Activated CD4-positive, alpha-beta T cell treated with anti-CD3 and anti-CD28 coated beads for 36 hours (primary cell): ENCODE results near the gene CDHR4. TPM values are rescaled to one million over a fixed set of nuclear protein-coding genes. Genes with fewer than 3 reads are reported as not detected.
"Not testable (repeated sequence)": the region's sequence is repeated elsewhere in the genome, so short reads cannot be mapped to it uniquely, and the experiment has no call there.

ENCODE experiments used
- ATAC-seq: fragments of 200-7000 bp; cut with Tn5 transposase; one replicate; pipeline ENCODE4 v1.10.0; 2021; ENCODE audit warnings: mild to moderate bottlenecking, moderate library complexity
- CTCF ChIA-PET: fragments of 350-600 bp; sonication (Branson Sonifier 250); formaldehyde crosslinking; loops from one replicate; lab custom pipeline; 2021; ENCODE audit warnings: antibody characterized with exemption; lab: Charles Lee
- POLR2A ChIA-PET: fragments of 350-600 bp; sonication (Branson Sonifier 250); formaldehyde crosslinking; loops from one replicate; lab custom pipeline; 2021; ENCODE audit warnings: antibody characterized with exemption, inconsistent platforms; lab: Charles Lee
- DNase-seq: peaks from one replicate; pipeline ENCODE4 v3.0.0-alpha.2; 2020
- H3K27ac Mint-ChIP-seq: one replicate; pipeline ENCODE4 v1.8.0; 2021; ENCODE audit warnings: mixed read lengths
- H3K27me3 Mint-ChIP-seq: one replicate; pipeline ENCODE4 v1.8.0; 2021; ENCODE audit warnings: mixed read lengths
- H3K36me3 Mint-ChIP-seq: one replicate; pipeline ENCODE4 v1.8.0; 2021; ENCODE audit warnings: low read depth, mixed read lengths
- H3K4me1 Mint-ChIP-seq: one replicate; pipeline ENCODE4 v1.8.0; 2021; ENCODE audit warnings: mixed read lengths
- H3K4me3 Mint-ChIP-seq: one replicate; pipeline ENCODE4 v1.8.0; 2021; ENCODE audit warnings: mild to moderate bottlenecking, moderate library complexity, mixed read lengths
- H3K9me3 Mint-ChIP-seq: one replicate; pipeline ENCODE4 v1.8.0; 2021; ENCODE audit warnings: low read depth, mixed read lengths
- intact Hi-C, 2 experiments: fragments of 100-400 bp; cut with DNase I in 1 of 2; cut with micrococcal nuclease in 1 of 2; formaldehyde crosslinking; loops; one replicate each; pipeline versions ENCODE4 v1.14.2 to v1.15.1; 2022 to 2024; cut with DNase I, micrococcal nuclease
- microRNA-seq: library from miRNA; unstranded; fragments of <30 nt; microRNA quantifications from one replicate; pipeline ENCODE4 v1.2.0, GENCODE V29; 2021; ENCODE audit warnings: borderline replicate concordance
- total RNA-seq, 2 experiments: library from RNA; stranded (reverse); gene quantifications; one replicate each; pipeline ENCODE4 v1.2.3, GENCODE V29; 2021

Gene CDHR4
- total RNA-seq, 2 experiments from 2014 or later = 0.32 TPM; not detected in 1

- ChIA-PET POLR2A (no interaction called here), CTCF (no interaction called here)
- Mint-ChIP-seq H3K4me1 (peaks cover 28% of the 10 kb centered on the region), H3K27ac (no peak overlapping the region), H3K27me3 (no peaks in the 10 kb centered on the region), H3K9me3 (no peaks in the 10 kb centered on the region), H3K4me3 (no peak overlapping the region), H3K36me3 (peaks cover 5% of the 10 kb centered on the region)
- intact Hi-C loops = no loop called here
- no peak for DNase-seq
- no peak for ATAC-seq
Observed at GRCh38 chr3:49756036-49756435, 43.6 kb downstream of the CDHR4 start.

GRCh38 chr3:49754536-49754935, 45.1 kb downstream of the CDHR4 start:
- Mint-ChIP-seq H3K4me3 (no peak overlapping the region), H3K4me1 (peaks cover 28% of the 10 kb centered on the region), H3K9me3 (no peaks in the 10 kb centered on the region), H3K27me3 (no peaks in the 10 kb centered on the region), H3K36me3 (peaks cover 5% of the 10 kb centered on the region), H3K27ac (no peak overlapping the region)
- intact Hi-C loops = no loop called here
- ATAC-seq = no peak
- ChIA-PET CTCF (interaction anchor here (0.8 kb wide), 1 partner anchor 17 kb away, joined by 4 read pairs; no protein-coding TSS in a partner anchor), POLR2A (no interaction called here)
- no peak for DNase-seq

- Mint-ChIP-seq H3K4me3 (no peak overlapping the region), H3K36me3 (peaks cover 11% of the 10 kb centered on the region), H3K9me3 (no peaks in the 10 kb centered on the region), H3K27ac (no peak overlapping the region), H3K27me3 (no peaks in the 10 kb centered on the region), H3K4me1 (peaks cover 17% of the 10 kb centered on the region)
- POLR2A ChIA-PET = no interaction called here
- DNase-seq (no peak), ATAC-seq (no peak)
- CTCF ChIA-PET = no interaction called here
- intact Hi-C loops = no loop called here
Observed at GRCh38 chr3:49751501-49751900, 48.2 kb downstream of the CDHR4 start.

- ChIA-PET CTCF (no interaction called here), POLR2A (no interaction called here)
- Mint-ChIP-seq H3K4me3 (no peak overlapping the region), H3K9me3 (no peaks in the 10 kb centered on the region), H3K27ac (no peak overlapping the region), H3K36me3 (peaks cover 12% of the 10 kb centered on the region), H3K4me1 (peaks cover 11% of the 10 kb centered on the region), H3K27me3 (no peaks in the 10 kb centered on the region)
- ATAC-seq (no peak), DNase-seq (no peak)
- intact Hi-C loops = no loop called here
Observed at GRCh38 chr3:49750056-49750455, 49.6 kb downstream of the CDHR4 start.

GRCh38 chr3:49748874-49749273, 50.8 kb downstream of the CDHR4 start:
- H3K36me3 Mint-ChIP-seq = peaks cover 12% of the 10 kb centered on the region
- ATAC-seq, H3K9me3 Mint-ChIP-seq, H3K4me1 Mint-ChIP-seq, intact Hi-C loops, H3K27me3 Mint-ChIP-seq, H3K4me3 Mint-ChIP-seq, DNase-seq, H3K27ac Mint-ChIP-seq: not testable (repeated sequence)
- POLR2A ChIA-PET = interaction anchor here (0.6 kb wide), 1 partner anchor 120 kb away, joined by 8 read pairs; no protein-coding TSS in a partner anchor
- CTCF ChIA-PET = interaction anchor here (0.6 to 1.2 kb wide), 5 partner anchors 12 to 257 kb away, joined by 3 read pairs; no protein-coding TSS in a partner anchor

GRCh38 chr3:49747792-49748480, 51.7 kb downstream of the CDHR4 start:
- H3K9me3 Mint-ChIP-seq = no peaks in the 10 kb centered on the region
- CTCF ChIA-PET = interaction anchor here (0.6 to 0.8 kb wide), 3 partner anchors 91 to 257 kb away, joined by 3 read pairs; no protein-coding TSS in a partner anchor
- H3K4me3 Mint-ChIP-seq = no peak overlapping the region
- no peak for DNase-seq
- no peak overlapping the region for H3K27ac Mint-ChIP-seq
- no peak for ATAC-seq
- H3K36me3 Mint-ChIP-seq = peaks cover 10% of the 10 kb centered on the region
- POLR2A ChIA-PET = no interaction called here
- intact Hi-C loops = no loop called here
- no peaks in the 10 kb centered on the region for H3K4me1 Mint-ChIP-seq
- no peaks in the 10 kb centered on the region for H3K27me3 Mint-ChIP-seq

- H3K27me3 Mint-ChIP-seq = no peaks in the 10 kb centered on the region
- ChIA-PET POLR2A (no interaction called here), CTCF (no interaction called here)
- H3K4me1 Mint-ChIP-seq = no peaks in the 10 kb centered on the region
- peaks cover 10% of the 10 kb centered on the region for H3K36me3 Mint-ChIP-seq
- no peak overlapping the region for H3K4me3 Mint-ChIP-seq
- intact Hi-C loops = no loop called here
- DNase-seq (no peak), ATAC-seq (no peak)
- H3K27ac Mint-ChIP-seq = no peak overlapping the region
- no peaks in the 10 kb centered on the region for H3K9me3 Mint-ChIP-seq
Observed at GRCh38 chr3:49745986-49746385, 53.7 kb downstream of the CDHR4 start.

Small RNAs within 50 kb of the gene (microRNA-seq; reads per million reads assigned to microRNA genes)
- not detected for gene MIR5193

Other genes starting within 250 kb of the CDHR4 start
- gene BSN, start 245.4 kb downstream of the CDHR4 start, total RNA-seq = under 1 TPM; 0.09 to 0.11 TPM
- gene APEH, start 125.5 kb downstream of the CDHR4 start, total RNA-seq = 100 to 1,000 TPM; 110 to 137 TPM
- gene MST1, start 110.4 kb downstream of the CDHR4 start, total RNA-seq = 1 to 10 TPM; 8.7 to 9.7 TPM
- gene RNF123, start 110.3 kb downstream of the CDHR4 start, total RNA-seq = 10 to 100 TPM; 25.2 to 32.7 TPM
- under 1 TPM in 1 of 2 experiments, not detected in 1; 0.07 TPM for gene AMIGO3, start 80.2 kb downstream of the CDHR4 start, total RNA-seq
- gene GMPPB, start 75.9 kb downstream of the CDHR4 start, total RNA-seq = 10 to 100 TPM; 21.0 to 32.1 TPM
- gene IP6K1, start 13.3 kb downstream of the CDHR4 start, total RNA-seq = 10 to 100 TPM; 29.1 to 31.0 TPM
- gene INKA1, start 3.4 kb upstream of the CDHR4 start, total RNA-seq = under 1 TPM; 0.50 to 0.70 TPM
- 10 to 100 TPM; 85.5 to 85.7 TPM for gene UBA7, start 14.1 kb upstream of the CDHR4 start, total RNA-seq
- gene TRAIP, start 56.7 kb upstream of the CDHR4 start, total RNA-seq = 10 to 100 TPM; 25.1 to 28.1 TPM
- gene CAMKV, start 70.0 kb upstream of the CDHR4 start, total RNA-seq = 1 to 10 TPM; 1.1 to 1.3 TPM
- gene MST1R, start 104.0 kb upstream of the CDHR4 start, total RNA-seq = 1 to 10 TPM in 1 of 2 experiments, under 1 TPM in 1; 0.86 to 1.2 TPM
- gene MON1A, start 129.9 kb upstream of the CDHR4 start, total RNA-seq = 1 to 10 TPM; 7.5 to 8.3 TPM
- gene RBM6, start 140.3 kb upstream of the CDHR4 start, total RNA-seq = 10 to 100 TPM; 69.3 to 75.1 TPM